KOPT-K1 (cell line): ENCODE results near the gene SLC5A10.
"Not testable (repeated sequence)": the region's sequence is repeated elsewhere in the genome, so short reads cannot be mapped to it uniquely, and the experiment has no call there.

ENCODE experiments used
- H3K27ac ChIP-seq: fragments of 200-600 bp; sonication (generic); 2 replicates; pipeline ENCODE4 v1.5.1; 2016; ENCODE audit warnings: antibody characterized with exemption, mild to moderate bottlenecking, low read depth, low read length; ENCODE audit not compliant: poor library complexity, severe bottlenecking
- H3K36me3 ChIP-seq: fragments of 200-600 bp; sonication (generic); 2 replicates; pipeline ENCODE4 v1.5.1; 2017; ENCODE audit warnings: antibody characterized with exemption, mild to moderate bottlenecking, low read length, moderate library complexity; ENCODE audit not compliant: insufficient read depth
- H3K9me3 ChIP-seq: fragments of 200-600 bp; sonication (generic); 2 replicates; pipeline ENCODE4 v1.5.1; 2017; ENCODE audit warnings: antibody characterized with exemption, low read length, mild to moderate bottlenecking; ENCODE audit not compliant: insufficient read depth, poor library complexity, severe bottlenecking

The SLC5A10 gene

DNA sequence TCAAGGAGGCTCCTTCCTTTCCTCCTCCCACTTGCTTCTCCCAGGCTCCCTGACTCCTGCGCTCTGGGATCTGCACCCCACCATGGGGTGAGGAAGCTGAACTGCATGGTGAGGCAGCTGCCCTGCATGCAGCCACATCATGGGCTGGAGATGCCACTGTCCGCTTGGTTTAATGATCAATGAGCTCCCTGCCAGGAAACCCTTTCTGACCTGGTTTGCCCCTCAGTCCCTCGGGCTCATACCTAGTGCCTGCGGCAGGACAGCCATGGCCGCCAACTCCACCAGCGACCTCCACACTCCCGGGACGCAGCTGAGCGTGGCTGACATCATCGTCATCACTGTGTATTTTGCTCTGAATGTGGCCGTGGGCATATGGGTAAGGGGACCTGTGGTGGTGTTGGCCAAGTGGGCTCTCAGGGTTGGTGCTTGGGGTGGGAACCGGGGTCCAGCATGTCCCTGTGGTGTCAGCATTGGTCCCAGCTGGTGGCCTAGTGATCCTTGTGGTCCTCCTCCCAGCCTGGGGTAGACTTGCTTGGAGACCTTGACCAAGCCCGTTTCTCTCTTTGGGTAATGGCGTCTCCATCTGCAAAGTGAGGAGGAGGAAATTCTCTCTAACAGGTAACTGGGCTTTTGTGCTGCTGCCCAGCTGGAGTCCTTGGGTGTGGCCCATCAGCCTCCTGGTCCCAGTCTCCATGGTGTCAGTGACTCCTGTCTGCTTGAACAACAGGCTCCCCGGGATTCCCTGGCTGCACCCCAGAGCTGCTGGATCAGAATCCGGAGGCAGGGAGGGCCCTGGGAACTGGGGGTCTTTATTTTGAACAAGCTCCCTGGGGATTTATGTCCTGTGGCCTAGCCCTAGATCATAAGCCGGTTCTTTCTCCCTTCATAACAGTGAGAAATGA, at the start of gene SLC5A10:
SLC5A10 (plus strand) TSS at position 225 of the 902 bp plus-strand sequence; CDS start at position 266, 41 bp downstream.
- Histone ChIP-seq H3K9me3 (no peaks in the 10 kb centered on the region), H3K27ac (no peak within 1 kb of the TSS), H3K36me3 (no peaks in the 10 kb centered on the region)

DNA sequence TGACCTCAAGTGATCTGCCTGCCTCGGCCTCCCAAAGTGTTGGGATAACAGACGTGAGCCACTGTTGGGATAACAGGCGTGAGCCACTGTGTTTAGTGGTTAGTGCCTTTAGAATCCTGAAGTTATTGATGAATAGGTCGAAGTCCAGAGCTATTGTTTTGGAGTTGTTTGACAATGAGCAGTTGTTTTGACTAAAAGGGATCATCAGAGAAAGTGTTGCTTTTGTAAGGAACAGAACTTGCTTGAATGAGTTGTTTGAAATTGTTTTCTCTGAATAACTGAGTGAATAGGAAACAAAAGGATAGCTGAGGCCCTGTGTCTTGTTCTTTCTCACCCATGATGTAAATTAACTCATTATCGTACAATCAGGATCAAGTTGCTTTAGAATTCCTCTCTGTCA, 47.5 kb upstream of the SLC5A10 start:
- peaks cover under 1% of the 10 kb centered on the region for H3K9me3 ChIP-seq
- no peak overlapping the region for H3K27ac ChIP-seq
- H3K36me3 ChIP-seq: peaks cover 39% of the 10 kb centered on the region

DNA sequence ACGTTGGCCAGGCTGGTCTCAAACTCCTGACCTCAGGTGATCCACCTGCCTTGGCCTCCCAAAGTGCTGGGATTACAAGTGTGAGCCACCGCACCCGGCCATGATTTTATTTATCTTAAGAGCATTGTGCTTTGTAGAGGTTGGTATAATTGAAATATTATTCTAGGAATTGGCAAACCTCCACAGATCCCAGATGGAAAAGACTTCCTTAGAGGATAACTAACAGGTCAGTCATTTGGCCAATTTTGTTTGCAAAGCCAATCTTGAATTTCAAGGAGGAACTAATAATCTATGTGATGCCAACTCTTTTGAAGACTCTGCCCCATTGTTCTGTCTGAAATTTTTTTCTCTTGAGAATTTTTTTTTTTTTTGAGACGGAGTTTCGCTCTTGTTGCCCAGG, 46.7 kb upstream of the SLC5A10 start:
- Histone ChIP-seq H3K27ac (no peak overlapping the region), H3K9me3 (no peaks in the 10 kb centered on the region), H3K36me3 (peaks cover 47% of the 10 kb centered on the region)

DNA sequence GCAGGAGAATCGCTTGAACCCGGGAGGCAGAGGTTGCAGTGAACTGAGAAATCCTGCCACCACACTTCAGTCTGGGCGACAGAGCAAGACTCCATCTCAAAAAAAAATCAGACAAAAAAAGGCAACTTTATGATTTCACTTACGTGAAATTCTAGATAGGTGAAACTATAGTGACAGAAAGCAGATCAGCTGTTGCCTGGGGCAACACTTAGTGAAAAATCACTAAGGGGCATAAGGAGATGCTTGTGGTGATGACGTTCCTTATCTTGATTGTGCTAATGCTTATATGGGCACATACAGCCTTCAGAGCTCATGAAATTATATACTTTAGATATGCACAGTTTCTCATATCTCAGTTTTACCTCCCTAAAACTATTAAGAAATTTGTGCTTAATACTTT, 41.6 kb upstream of the SLC5A10 start:
- Histone ChIP-seq H3K9me3 (no peaks in the 10 kb centered on the region), H3K27ac (no peak overlapping the region), H3K36me3 (peaks cover 81% of the 10 kb centered on the region)

DNA sequence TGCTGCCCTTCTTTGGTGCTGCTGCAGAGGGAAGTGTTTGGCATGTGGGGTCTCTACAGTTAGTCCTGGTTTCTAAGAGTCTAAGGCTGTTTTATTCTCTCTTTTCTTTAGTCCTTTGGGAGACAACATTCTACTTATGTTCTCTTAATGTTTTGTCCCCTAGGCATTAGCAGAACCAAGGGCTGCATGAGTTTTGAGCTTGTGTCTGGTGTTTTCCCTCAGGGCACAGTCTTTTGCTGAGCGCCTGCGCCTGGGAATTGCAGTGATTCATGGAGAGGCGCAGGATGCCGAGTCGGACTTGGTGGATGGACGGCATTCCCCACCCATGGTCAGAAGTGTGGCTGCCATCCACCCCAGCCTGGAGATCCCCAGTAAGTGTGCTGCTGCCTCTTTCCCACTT, 41.1 kb upstream of the SLC5A10 start:
- Histone ChIP-seq H3K9me3 (no peaks in the 10 kb centered on the region), H3K36me3 (peaks cover 83% of the 10 kb centered on the region), H3K27ac (no peak overlapping the region)

DNA sequence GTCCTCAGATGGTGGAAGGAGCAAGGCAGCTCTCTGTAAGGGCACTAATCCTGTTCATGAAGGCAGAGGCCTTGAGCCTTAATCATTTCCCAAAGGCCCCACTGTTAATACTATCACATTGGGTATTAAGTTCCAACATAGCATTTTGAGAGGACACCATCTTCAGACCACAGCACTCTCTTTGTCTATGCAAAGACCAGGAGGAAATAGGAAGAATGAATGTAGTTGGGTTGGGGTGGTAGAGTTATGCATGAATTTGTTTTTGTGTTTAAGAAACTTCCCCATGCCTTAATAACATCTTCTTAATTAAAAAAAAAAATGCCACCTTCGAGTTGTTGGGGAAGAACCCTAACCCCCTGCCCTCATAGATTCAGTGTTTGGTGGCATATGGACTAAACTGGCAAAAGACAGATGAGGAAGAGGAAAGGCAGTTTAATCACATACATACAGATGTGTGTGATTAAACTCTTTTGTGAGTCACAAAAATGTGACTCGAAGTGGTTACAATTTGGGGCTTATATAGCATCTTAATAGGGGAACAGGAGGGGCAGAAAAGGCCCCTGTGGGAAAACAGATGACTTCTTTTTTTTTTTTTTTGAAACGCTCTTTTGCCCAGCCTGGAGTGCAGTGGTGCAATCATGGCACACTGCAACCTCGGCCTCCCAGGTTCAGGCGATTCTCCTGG, 35.0 kb upstream of the SLC5A10 start:
- Histone ChIP-seq H3K27ac (no peak overlapping the region), H3K9me3 (no peaks in the 10 kb centered on the region), H3K36me3 (peaks cover 66% of the 10 kb centered on the region)

DNA sequence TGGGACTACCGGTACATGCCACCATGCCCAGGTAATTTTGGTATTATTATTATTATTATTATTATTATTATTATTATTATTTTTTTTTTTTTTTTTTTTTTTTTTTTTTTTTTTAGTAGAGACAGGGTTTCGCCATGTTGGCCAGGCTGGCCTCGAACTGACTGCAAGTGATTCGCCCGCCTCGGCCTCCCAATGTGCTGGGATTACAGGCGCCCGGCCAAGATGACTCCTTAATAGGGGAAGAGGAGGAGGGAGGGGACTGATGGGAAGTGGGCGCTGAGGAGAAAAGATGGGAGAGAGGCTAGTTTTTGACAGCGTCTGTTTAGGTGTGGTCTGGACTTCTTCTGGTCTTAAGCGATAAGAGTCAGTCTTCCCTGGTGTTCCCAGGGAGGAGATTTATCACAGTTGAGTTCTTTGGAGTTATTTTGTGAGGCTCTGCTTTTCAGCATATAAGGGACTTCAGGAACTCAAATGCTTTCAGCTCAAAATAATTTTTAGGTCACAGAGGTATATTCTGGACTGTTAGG, 34.4 kb upstream of the SLC5A10 start:
- no peaks in the 10 kb centered on the region for H3K9me3 ChIP-seq
- H3K36me3 ChIP-seq: peaks cover 60% of the 10 kb centered on the region
- H3K27ac ChIP-seq: no peak overlapping the region

DNA sequence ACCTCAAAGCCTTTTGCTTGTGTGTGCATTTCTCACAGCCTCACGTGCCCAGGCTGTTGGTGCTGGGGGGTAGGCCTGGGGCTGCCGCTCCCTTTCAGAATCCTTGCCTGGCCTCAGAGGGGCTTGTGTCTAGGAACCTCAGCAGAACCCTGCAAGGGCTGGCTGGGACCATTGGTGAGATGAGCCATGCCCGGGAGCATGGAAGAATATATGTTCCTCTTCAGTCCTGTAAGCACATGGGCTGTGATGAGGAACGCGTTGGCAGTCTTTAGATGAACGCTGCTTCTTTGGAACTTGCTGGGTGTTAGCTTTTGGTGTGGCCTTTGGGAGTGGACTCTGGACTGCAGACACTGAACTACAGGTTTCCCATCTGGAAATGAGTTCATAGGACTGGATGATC, 32.0 kb upstream of the SLC5A10 start:
- peaks cover 51% of the 10 kb centered on the region for H3K36me3 ChIP-seq
- H3K27ac ChIP-seq: peak overlapping the region; percentile 2
- no peaks in the 10 kb centered on the region for H3K9me3 ChIP-seq

DNA sequence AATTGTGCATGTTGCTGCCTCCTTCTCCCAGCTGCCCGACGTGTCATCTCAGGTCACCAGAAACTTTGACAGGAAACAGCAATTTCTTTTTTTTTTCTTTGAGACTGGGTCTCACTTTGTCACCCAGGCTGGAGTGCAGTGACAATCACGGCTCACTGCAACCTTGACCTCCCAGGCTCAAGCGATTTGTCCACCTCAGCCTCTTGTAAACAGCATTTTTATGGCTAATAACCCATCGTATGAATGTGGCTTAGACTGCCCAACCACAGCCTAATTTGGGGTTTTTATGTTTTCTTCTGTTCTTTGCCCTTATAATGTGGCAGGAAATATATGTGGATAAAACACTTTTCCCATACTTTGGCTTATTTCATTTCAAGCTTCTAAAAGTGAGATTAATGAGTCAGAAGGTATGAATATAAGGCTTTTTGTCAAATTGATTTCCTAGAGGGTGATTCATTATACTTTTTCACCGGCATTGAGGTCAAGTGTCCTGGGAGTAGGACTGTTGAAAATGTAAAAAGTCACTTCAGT, 31.0 kb upstream of the SLC5A10 start:
- H3K9me3 ChIP-seq: no peaks in the 10 kb centered on the region
- peak overlapping the region; percentile 37 for H3K27ac ChIP-seq
- H3K36me3 ChIP-seq: peaks cover 49% of the 10 kb centered on the region

DNA sequence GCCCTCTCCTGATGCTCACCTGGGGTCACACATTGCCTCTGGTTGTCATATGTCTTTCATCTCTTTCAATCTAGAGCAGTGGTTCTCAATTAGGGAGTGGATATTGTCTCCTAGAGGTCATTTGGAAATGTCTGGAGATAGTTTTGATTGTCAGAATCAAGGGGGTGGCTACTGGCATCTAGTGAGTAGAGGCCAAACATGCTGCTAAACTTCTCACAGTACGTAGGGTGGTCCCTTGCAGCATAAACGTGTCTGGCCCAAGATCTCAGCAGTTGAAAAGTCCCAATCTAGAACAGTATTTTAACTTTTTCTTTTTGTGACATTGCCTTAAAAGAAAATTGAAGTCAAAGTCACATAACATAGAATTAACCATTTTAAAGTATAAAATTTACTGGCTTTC, 30.5 kb upstream of the SLC5A10 start:
- Histone ChIP-seq H3K9me3 (no peaks in the 10 kb centered on the region), H3K36me3 (peaks cover 46% of the 10 kb centered on the region), H3K27ac (peak overlapping the region; percentile 37)

DNA sequence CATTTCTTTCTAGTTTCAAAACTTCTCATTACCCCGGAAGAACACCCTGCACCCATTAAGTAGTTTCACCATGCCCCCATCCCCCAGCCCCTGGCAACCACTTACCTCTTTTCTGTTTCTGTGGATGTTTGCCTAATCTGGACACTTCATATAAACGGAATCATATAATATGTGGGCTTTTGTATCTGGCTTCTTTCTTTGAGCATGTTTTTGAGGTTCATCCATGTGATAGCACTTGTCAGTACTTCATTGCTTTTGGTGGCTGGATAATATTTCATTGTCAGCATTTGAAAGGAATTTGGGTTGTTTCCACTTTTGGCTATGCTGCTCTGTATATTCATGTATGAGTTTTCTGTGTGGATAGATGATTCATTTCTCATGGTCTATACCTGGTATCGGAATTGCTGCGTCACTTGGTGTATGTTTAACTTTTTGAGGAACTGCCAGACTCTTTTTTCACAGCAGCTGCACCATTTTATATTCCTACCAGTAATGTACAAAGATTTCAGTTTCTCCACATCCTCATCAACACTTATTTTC, 30.0 kb upstream of the SLC5A10 start:
- H3K36me3 ChIP-seq: peaks cover 46% of the 10 kb centered on the region
- peak overlapping the region; percentile 27 for H3K27ac ChIP-seq
- H3K9me3 ChIP-seq: no peaks in the 10 kb centered on the region

DNA sequence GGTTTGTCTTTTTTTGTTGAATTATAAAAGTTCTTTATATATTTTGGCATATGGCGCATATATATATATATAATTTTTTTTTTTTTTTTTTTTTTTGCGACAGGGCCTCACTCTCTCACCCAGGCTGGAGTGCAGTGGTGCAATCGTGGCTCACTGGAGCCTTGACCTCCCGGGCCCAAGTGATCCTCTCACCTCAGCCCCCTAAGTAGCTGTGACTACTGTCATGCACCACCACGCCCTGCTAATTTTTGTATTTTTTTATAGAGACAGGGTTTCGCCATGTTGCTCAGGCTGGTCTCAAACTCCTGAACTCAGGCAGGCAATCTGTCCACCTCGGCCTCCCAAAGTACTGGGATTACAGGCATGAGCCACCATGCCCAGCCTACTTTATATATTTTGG, 29.4 kb upstream of the SLC5A10 start:
- peaks cover 44% of the 10 kb centered on the region for H3K36me3 ChIP-seq
- not testable (repeated sequence) for H3K27ac ChIP-seq, H3K9me3 ChIP-seq

DNA sequence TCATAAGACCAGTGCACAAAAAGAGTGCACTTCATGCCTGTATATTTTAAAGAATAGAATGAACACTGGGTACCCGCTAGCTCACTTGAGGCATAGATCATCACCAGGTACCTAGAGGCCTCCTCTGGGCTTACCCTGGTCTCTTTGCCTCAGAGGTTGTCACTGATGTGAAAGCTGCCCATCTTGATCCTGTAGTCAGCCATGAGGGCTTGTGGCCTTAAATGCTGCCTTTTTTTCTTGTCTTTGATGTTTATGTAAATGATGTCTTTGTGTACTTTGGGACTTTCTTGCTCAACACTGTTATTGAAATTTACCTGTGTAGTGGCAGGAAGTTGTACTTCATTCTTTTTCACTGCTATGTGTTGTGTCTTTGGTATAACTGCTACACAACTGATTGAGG, 26.8 kb upstream of the SLC5A10 start:
- peaks cover 48% of the 10 kb centered on the region for H3K36me3 ChIP-seq
- H3K27ac ChIP-seq: no peak overlapping the region
- H3K9me3 ChIP-seq: no peaks in the 10 kb centered on the region

DNA sequence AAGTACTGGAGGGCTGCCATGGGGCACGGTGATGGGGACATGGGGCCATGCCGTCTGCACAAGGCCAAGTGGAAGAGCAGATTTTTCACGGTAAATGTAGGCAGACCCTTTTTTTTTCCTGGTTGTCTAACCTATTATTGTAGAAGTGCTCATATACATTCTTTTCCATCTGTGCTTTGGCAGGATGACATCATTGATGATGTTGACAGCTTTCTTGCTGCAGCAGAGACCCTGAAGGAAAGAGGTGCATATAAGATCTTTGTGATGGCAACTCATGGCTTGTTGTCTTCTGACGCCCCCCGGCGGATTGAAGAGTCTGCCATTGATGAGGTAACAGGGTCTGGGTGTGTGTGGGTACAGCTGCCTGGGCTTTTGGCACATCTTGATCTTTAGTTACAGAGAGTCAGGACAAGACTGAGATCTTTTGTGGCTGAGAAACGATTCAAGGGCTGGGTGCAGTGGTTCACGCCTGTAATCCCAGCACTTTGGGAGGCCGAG, 23.3 kb upstream of the SLC5A10 start:
- peaks cover 66% of the 10 kb centered on the region for H3K36me3 ChIP-seq
- H3K9me3 ChIP-seq: no peaks in the 10 kb centered on the region

More for the DNA sequence above, 23.3 kb upstream of the SLC5A10 start:
- H3K27ac ChIP-seq: no peak overlapping the region
